SJSA1 (cell line): ENCODE results near the gene KANSL1. TPM values are rescaled to one million over a fixed set of nuclear protein-coding genes. Genes with fewer than 3 reads are reported as not detected.
"Not testable (repeated sequence)": the region's sequence is repeated elsewhere in the genome, so short reads cannot be mapped to it uniquely, and the experiment has no call there.

Experiments
- DNase-seq, 2 experiments: peaks; one replicate each; pipeline ENCODE4 v3.0.0-alpha.2; 2015 to 2020; ENCODE audit warnings: low spot score in 2 of 2, low read depth in 1 of 2
- H3K27ac ChIP-seq: fragments of 250-450 bp; sonication (Bioruptor Pico); 2 replicates; pipeline ENCODE4 v1.5.1; 2020; ENCODE audit warnings: mild to moderate bottlenecking, moderate library complexity
- H3K27me3 ChIP-seq: fragments of 250-450 bp; sonication (Bioruptor Pico); replicated peaks from 2 replicates; pipeline ENCODE4 v1.5.1; 2020; ENCODE audit warnings: mild to moderate bottlenecking, moderate library complexity
- H3K36me3 ChIP-seq: fragments of 250-450 bp; sonication (Bioruptor Pico); 2 replicates; pipeline ENCODE4 v1.5.1; 2020; ENCODE audit warnings: mild to moderate bottlenecking
- H3K4me1 ChIP-seq: fragments of 250-450 bp; sonication (Bioruptor Pico); replicated peaks from 2 replicates; pipeline ENCODE4 v1.6.1; 2021; ENCODE audit warnings: mild to moderate bottlenecking
- H3K4me3 ChIP-seq: fragments of 250-450 bp; sonication (Bioruptor Pico); 2 replicates; pipeline ENCODE4 v1.5.1; 2020; ENCODE audit warnings: mild to moderate bottlenecking
- H3K9me3 ChIP-seq: fragments of 250-450 bp; sonication (Bioruptor Pico); replicated peaks from 2 replicates; pipeline ENCODE4 v1.5.1; 2020; ENCODE audit warnings: mild to moderate bottlenecking
- total RNA-seq: library from RNA; depleted of rRNA; stranded (reverse); fragments of >200 nt; shearing (Covaris generic); gene quantifications from 2 replicates; pipeline ENCODE4 v1.2.3, GENCODE V29; 2014

KANSL1 gene
- total RNA-seq, 1 experiment from 2014 or later = 37.9 TPM

- H3K4me3 ChIP-seq, H3K9me3 ChIP-seq, H3K27ac ChIP-seq, H3K4me1 ChIP-seq, H3K27me3 ChIP-seq, DNase-seq, H3K36me3 ChIP-seq: not testable (repeated sequence)
Observed at GRCh38 chr17:46006082-46006481, 187.1 kb downstream of the KANSL1 start.

GRCh38 chr17:46003907-46004748 lies 189.1 kb downstream of the KANSL1 start:
- Histone ChIP-seq H3K27me3 (no peaks in the 10 kb centered on the region; the same call in 1 of the 2 replicates), H3K4me1 (no peaks in the 10 kb centered on the region), H3K4me3 (no peak overlapping the region), H3K9me3 (no peaks in the 10 kb centered on the region), H3K36me3 (no peaks in the 10 kb centered on the region), H3K27ac (no peak overlapping the region)
- peak in 1 of 2 experiments; percentile 47 for DNase-seq

GRCh38 chr17:46002973-46003316 lies 190.3 kb downstream of the KANSL1 start:
- H3K4me1 ChIP-seq = no peaks in the 10 kb centered on the region
- no peak overlapping the region for H3K4me3 ChIP-seq
- no peaks in the 10 kb centered on the region for H3K9me3 ChIP-seq
- no peaks in the 10 kb centered on the region; the same call in 1 of the 2 replicates for H3K27me3 ChIP-seq
- H3K36me3 ChIP-seq = no peaks in the 10 kb centered on the region
- H3K27ac ChIP-seq = no peak overlapping the region
- no peak for DNase-seq

- DNase-seq = peak; percentile 75 to 79
- H3K4me3 ChIP-seq = no peak overlapping the region
- H3K9me3 ChIP-seq = no peaks in the 10 kb centered on the region
Observed at GRCh38 chr17:46002311-46002972, 190.8 kb downstream of the KANSL1 start.

GRCh38 chr17:46001390-46002310 lies 191.6 kb downstream of the KANSL1 start:
- no peak overlapping the region for H3K4me3 ChIP-seq
- no peak for DNase-seq
- H3K27ac ChIP-seq = no peak overlapping the region
- H3K36me3 ChIP-seq = no peaks in the 10 kb centered on the region
- no peaks in the 10 kb centered on the region for H3K9me3 ChIP-seq
- no peaks in the 10 kb centered on the region for H3K4me1 ChIP-seq
- H3K27me3 ChIP-seq = no peaks in the 10 kb centered on the region; the same call in 1 of the 2 replicates

More at GRCh38 chr17:46002311-46002972, 190.8 kb downstream of the KANSL1 start:
- Histone ChIP-seq H3K36me3 (no peaks in the 10 kb centered on the region), H3K27ac (no peak overlapping the region), H3K27me3 (no peaks in the 10 kb centered on the region; the same call in 1 of the 2 replicates), H3K4me1 (no peaks in the 10 kb centered on the region)

- Histone ChIP-seq H3K9me3 (no peaks in the 10 kb centered on the region), H3K36me3 (no peaks in the 10 kb centered on the region), H3K4me3 (no peak overlapping the region), H3K27ac (no peak overlapping the region), H3K4me1 (no peaks in the 10 kb centered on the region), H3K27me3 (no peaks in the 10 kb centered on the region; the same call in 1 of the 2 replicates)
- DNase-seq = no peak
Observed at GRCh38 chr17:46000757-46001156, 192.5 kb downstream of the KANSL1 start.

- Histone ChIP-seq H3K4me3 (no peak overlapping the region), H3K27ac (no peak overlapping the region), H3K27me3 (no peaks in the 10 kb centered on the region), H3K4me1 (no peaks in the 10 kb centered on the region), H3K9me3 (no peaks in the 10 kb centered on the region), H3K36me3 (no peaks in the 10 kb centered on the region)
- DNase-seq = no peak
Observed at GRCh38 chr17:46000292-46000691, 192.9 kb downstream of the KANSL1 start.

GRCh38 chr17:45999900-46000290 lies 193.3 kb downstream of the KANSL1 start:
- H3K27ac ChIP-seq = no peak overlapping the region
- H3K9me3 ChIP-seq = no peaks in the 10 kb centered on the region
- H3K4me1 ChIP-seq = no peaks in the 10 kb centered on the region
- no peak overlapping the region for H3K4me3 ChIP-seq
- H3K27me3 ChIP-seq = no peaks in the 10 kb centered on the region
- no peak for DNase-seq
- H3K36me3 ChIP-seq = no peaks in the 10 kb centered on the region

- no peaks in the 10 kb centered on the region for H3K27me3 ChIP-seq
- H3K9me3 ChIP-seq = no peaks in the 10 kb centered on the region
- H3K36me3 ChIP-seq = no peaks in the 10 kb centered on the region
- no peaks in the 10 kb centered on the region for H3K4me1 ChIP-seq
- H3K27ac ChIP-seq = no peak within 1 kb of the TSS
- DNase-seq = no peak
- no peak within 1 kb of the TSS for H3K4me3 ChIP-seq
Observed at GRCh38 chr17:45998987-45999899, 194.0 kb downstream of the KANSL1 start, which contains the start of gene STH. TSS of gene STH (plus strand) at chr17:45999250. CDS start at chr17:45999280, 30 bp downstream.

GRCh38 chr17:45997624-45998023 lies 195.6 kb downstream of the KANSL1 start:
- Histone ChIP-seq H3K4me3 (no peak overlapping the region), H3K4me1 (no peaks in the 10 kb centered on the region), H3K36me3 (no peaks in the 10 kb centered on the region), H3K27me3 (no peaks in the 10 kb centered on the region), H3K27ac (no peak overlapping the region), H3K9me3 (no peaks in the 10 kb centered on the region)
- no peak for DNase-seq

- Histone ChIP-seq H3K4me3 (no peak overlapping the region), H3K36me3 (no peaks in the 10 kb centered on the region), H3K9me3 (no peaks in the 10 kb centered on the region), H3K27ac (no peak overlapping the region), H3K27me3 (no peaks in the 10 kb centered on the region), H3K4me1 (no peaks in the 10 kb centered on the region)
- DNase-seq = no peak
Observed at GRCh38 chr17:45997166-45997565, 196.1 kb downstream of the KANSL1 start.

GRCh38 chr17:45996282-45996937 lies 196.8 kb downstream of the KANSL1 start:
- H3K36me3 ChIP-seq = no peaks in the 10 kb centered on the region
- H3K27me3 ChIP-seq = no peaks in the 10 kb centered on the region
- no peak overlapping the region for H3K4me3 ChIP-seq
- DNase-seq = peak in 1 of 2 experiments; percentile 41
- H3K27ac ChIP-seq = no peak overlapping the region
- H3K4me1 ChIP-seq = no peaks in the 10 kb centered on the region
- H3K9me3 ChIP-seq = no peaks in the 10 kb centered on the region
